H1 (cell line): ENCODE data around the gene PGAP3. TPM values are rescaled to one million over a fixed set of nuclear protein-coding genes. Genes with fewer than 3 reads are reported as not detected.

Experiments used
- CTCF ChIA-PET: fragments of 300-600 bp; sonication (Branson Sonifier 250); formaldehyde crosslinking; loops from one replicate; lab custom pipeline; 2021; ENCODE audit not compliant: partially characterized antibody; lab: Charles Lee
- POLR2A ChIA-PET: fragments of 300-600 bp; sonication (Branson Sonifier 250); formaldehyde crosslinking; loops from one replicate; lab custom pipeline; 2021; ENCODE audit warnings: inconsistent platforms; ENCODE audit not compliant: partially characterized antibody; lab: Charles Lee
- DNase-seq, 2 experiments: peaks; one replicate each; pipeline versions ENCODE4 v3.0.0 to v3.0.0-alpha.2; 2010 to 2022; ENCODE audit warnings: low spot score in 2 of 2, low read depth in 1 of 2, mixed read lengths in 1 of 2
- FAIRE-seq: peaks from 2 replicates; lab custom pipeline; 2011; peaks lifted over from hg19 to GRCh38; lab: Jason Lieb, UNC
- H2AFZ ChIP-seq: 2 replicates; pipeline ENCODE4 v1.8.1; 2012; ENCODE audit warnings: low read length, inconsistent platforms
- H2AK5ac ChIP-seq: 2 replicates; pipeline ENCODE4 v1.6.1; 2013; ENCODE audit warnings: low read depth, low read length
- H2BK120ac ChIP-seq: replicated peaks from 2 replicates; pipeline ENCODE3; 2013; ENCODE audit warnings: low read depth, low read length, inconsistent platforms
- H2BK12ac ChIP-seq: 2 replicates; pipeline ENCODE4 v1.6.1; 2013; ENCODE audit warnings: low read depth, low read length
- H2BK15ac ChIP-seq: 2 replicates; pipeline ENCODE4 v1.6.1; 2013; ENCODE audit warnings: low read length
- H2BK20ac ChIP-seq: 2 replicates; pipeline ENCODE4 v1.6.1; 2013; ENCODE audit warnings: low read length
- H2BK5ac ChIP-seq: 2 replicates; pipeline ENCODE4 v1.6.1; 2013; ENCODE audit warnings: low read depth, low read length
- H3K14ac ChIP-seq: 2 replicates; pipeline ENCODE4 v1.6.1; 2013; ENCODE audit warnings: inconsistent platforms; ENCODE audit not compliant: insufficient read length
- H3K18ac ChIP-seq: 2 replicates; pipeline ENCODE4 v1.6.1; 2013; ENCODE audit warnings: low read length; ENCODE audit errors: extremely low read depth
- H3K23ac ChIP-seq: 2 replicates; pipeline ENCODE4 v1.6.1; 2013; ENCODE audit warnings: inconsistent platforms; ENCODE audit not compliant: insufficient read length
- H3K23me2 ChIP-seq: 2 replicates; pipeline ENCODE4 v1.6.1; 2013; ENCODE audit warnings: low read depth, low read length
- H3K27ac ChIP-seq: 2 replicates; pipeline ENCODE4 v1.6.1; 2011; ENCODE audit warnings: low read depth, low read length, inconsistent platforms
- H3K27me3 ChIP-seq, 4 experiments: replicated peaks in 1 of 4; 1 replicate in 1 of 4; 2 replicates in 3 of 4; pipeline versions ENCODE4 v1.6.1 to v1.8.1; 2011 to 2013; ENCODE audit warnings: low read length in 3 of 4, mild to moderate bottlenecking in 3 of 4, inconsistent platforms in 2 of 4, mixed read lengths in 2 of 4, moderate library complexity in 1 of 4; ENCODE audit not compliant: control insufficient read depth in 3 of 4, insufficient read depth in 3 of 4; ENCODE audit errors: extremely low read depth in 1 of 4
- H3K36me3 ChIP-seq, 4 experiments: 2 replicates each; pipeline versions ENCODE4 v1.6.1 to v1.8.1; 2011 to 2013; ENCODE audit warnings: mild to moderate bottlenecking in 4 of 4, low read length in 3 of 4, moderate library complexity in 2 of 4, control low read depth in 1 of 4, inconsistent platforms in 1 of 4; ENCODE audit not compliant: insufficient read depth in 4 of 4, control insufficient read depth in 2 of 4
- H3K4ac ChIP-seq: replicated peaks from 2 replicates; pipeline ENCODE3; 2013; ENCODE audit warnings: low read length, low read depth, mixed read lengths, inconsistent platforms; ENCODE audit not compliant: insufficient read length
- H3K4me1 ChIP-seq, 4 experiments: replicated peaks in 1 of 4; 1 replicate in 1 of 4; 2 replicates in 3 of 4; pipeline versions ENCODE4 v1.6.1 to v1.8.1; 2011 to 2013; ENCODE audit warnings: low read length in 3 of 4, inconsistent platforms in 2 of 4, mixed read lengths in 1 of 4; ENCODE audit not compliant: insufficient read depth in 4 of 4, control insufficient read depth in 3 of 4
- H3K4me2 ChIP-seq, 2 experiments: 2 replicates each; pipeline versions ENCODE4 v1.6.1 to v1.8.1; 2011 to 2013; ENCODE audit warnings: low read depth in 2 of 2, low read length in 2 of 2, control low read depth in 1 of 2, inconsistent platforms in 1 of 2, mild to moderate bottlenecking in 1 of 2; ENCODE audit not compliant: insufficient read depth in 1 of 2
- H3K4me3 ChIP-seq, 4 experiments: fragments of 200-600, 300-600 bp in 1 of 4; sonication (generic), shearing (Covaris generic), sonication (Bioruptor Twin) in 1 of 4; 2 replicates each; pipeline versions ENCODE4 v1.5.1 to v1.8.1; 2011 to 2016; ENCODE audit warnings: low read length in 4 of 4, low read depth in 3 of 4, control low read depth in 2 of 4, inconsistent platforms in 2 of 4, mild to moderate bottlenecking in 2 of 4, mixed read lengths in 1 of 4, moderate library complexity in 1 of 4; ENCODE audit not compliant: insufficient read depth in 2 of 4; ENCODE audit errors: extremely low read depth in 1 of 4
- H3K56ac ChIP-seq: replicated peaks from 2 replicates; pipeline ENCODE3; 2013; ENCODE audit warnings: low read depth, mild to moderate bottlenecking, mixed read lengths, low read length, inconsistent platforms; ENCODE audit not compliant: insufficient read length
- H3K79me1 ChIP-seq: 2 replicates; pipeline ENCODE4 v1.6.1; 2013; ENCODE audit warnings: low read depth, low read length, control low read depth
- H3K79me2 ChIP-seq, 2 experiments: 2 replicates each; pipeline versions ENCODE4 v1.6.1 to v1.8.1; 2012 to 2013; ENCODE audit warnings: low read length in 2 of 2, mild to moderate bottlenecking in 2 of 2, inconsistent platforms in 1 of 2; ENCODE audit not compliant: insufficient read depth in 2 of 2, control insufficient read depth in 1 of 2
- H3K9ac ChIP-seq, 4 experiments: replicated peaks in 1 of 4; 1 replicate in 1 of 4; 2 replicates in 3 of 4; pipeline versions ENCODE4 v1.6.1 to v1.8.1; 2011 to 2013; ENCODE audit warnings: low read depth in 3 of 4, low read length in 3 of 4, control low read depth in 2 of 4, mild to moderate bottlenecking in 2 of 4, moderate library complexity in 2 of 4, inconsistent platforms in 1 of 4; ENCODE audit errors: extremely low read depth in 1 of 4
- H3K9me3 ChIP-seq, 2 experiments: 2 replicates each; pipeline versions ENCODE4 v1.6.1 to v1.8.1; 2012 to 2013; ENCODE audit warnings: mild to moderate bottlenecking in 2 of 2, moderate library complexity in 2 of 2, control low read depth in 1 of 2, inconsistent platforms in 1 of 2, low read depth in 1 of 2, low read length in 1 of 2, mixed read lengths in 1 of 2; ENCODE audit not compliant: insufficient read depth in 2 of 2
- H4K20me1 ChIP-seq, 2 experiments: replicated peaks in 1 of 2; 2 replicates each; pipeline versions ENCODE3 to v1.8.1; 2011 to 2013; ENCODE audit warnings: inconsistent platforms in 2 of 2, low read length in 2 of 2, mild to moderate bottlenecking in 1 of 2; ENCODE audit not compliant: insufficient read depth in 2 of 2, control insufficient read depth in 1 of 2
- H4K5ac ChIP-seq: 2 replicates; pipeline ENCODE4 v1.6.1; 2013; ENCODE audit warnings: low read length, low read depth, mixed read lengths, inconsistent platforms; ENCODE audit not compliant: insufficient read length
- H4K8ac ChIP-seq: 2 replicates; pipeline ENCODE4 v1.8.0; 2013; ENCODE audit warnings: mild to moderate bottlenecking, moderate library complexity, low read length, inconsistent platforms; ENCODE audit not compliant: insufficient read depth; ENCODE audit errors: extremely low read depth
- H4K91ac ChIP-seq: replicated peaks from 2 replicates; pipeline ENCODE3; 2013; ENCODE audit warnings: low read length, mixed read lengths, inconsistent platforms; ENCODE audit not compliant: insufficient read length
- BACH1 ChIP-seq: IDR thresholded peaks from 2 replicates; pipeline ENCODE4 v1.6.1; 2012; ENCODE audit warnings: low read length, improper control_type of control experiment
- CTCF ChIP-seq, 3 experiments: IDR thresholded peaks; 1 replicate in 2 of 3; 2 replicates in 1 of 3; pipeline versions ENCODE4 v1.5.1 to v1.6.1; 2011; ENCODE audit warnings: low read length in 3 of 3, mild to moderate bottlenecking in 3 of 3, inconsistent platforms in 2 of 3, low read depth in 1 of 3, moderate library complexity in 1 of 3; ENCODE audit not compliant: insufficient read depth in 1 of 3; ENCODE audit errors: control extremely low read depth in 1 of 3
- WGBS, 2 experiments: shearing (Covaris generic) in 1 of 2; methylation state at CpG; one replicate each; pipeline versions ENCODE4 v1.1.6 to v1.1.7; 2013 to 2015; ENCODE audit warnings: low lambda C conversion rate in 2 of 2, mixed read lengths in 2 of 2, inconsistent platforms in 1 of 2, low coverage in 1 of 2, missing lambda C conversion rate in 1 of 2; ENCODE audit not compliant: insufficient replicate concordance in 2 of 2, insufficient coverage in 1 of 2, insufficient read length in 1 of 2; ENCODE audit errors: extremely low coverage in 1 of 2, missing lambda C conversion rate in 1 of 2; 5-methylcytosine and 5-hydroxymethylcytosine counted together
- polyA plus RNA-seq, 7 experiments: library from polyadenylated mRNA; depleted of rRNA in 3 of 7; stranded (reverse) in 5 of 7; unstranded in 2 of 7; fragments of >200 nt in 5 of 7; fragments of 200-250 nt in 2 of 7; gene quantifications; 1 replicate in 5 of 7; 2 replicates in 1 of 7; 4 replicates in 1 of 7; pipeline versions ENCODE4 v1.2.1 to v1.2.3, GENCODE V29; 2011 to 2013; ENCODE audit warnings: missing spikeins in 2 of 7, mixed read lengths in 2 of 7
- total RNA-seq: library from RNA; stranded (reverse); fragmentation: NEBNext Ultra II Directional; extraction: Animal tissue kit (Norgen Biotek cat#: 25700); gene quantifications from 2 replicates; pipeline ENCODE4 v1.2.1, GENCODE V29; 2021

PGAP3 gene
- total and polyA plus RNA-seq, 2 of the 8 experiments (the other 6 are each of a cell fraction or from before 2014, with no cell fraction given), result 21.0 to 30.7 TPM

- Histone ChIP-seq H3K4me2 (peak overlapping the region in 1 of 2 experiments; percentile 88; a peak in 2 of 4 replicates), H3K36me3 (peaks cover 9 to 24% (median 16%) of the 10 kb centered on the region in 4 experiments), H3K23ac (no peak overlapping the region), H3K14ac (no peak overlapping the region), H3K4ac (no peak overlapping the region), H3K18ac (no peak overlapping the region; the same call in 1 of the 2 replicates), H3K56ac (no peak overlapping the region), H3K27me3 (no peaks in the 10 kb centered on the region), H3K79me1 (peaks cover 22% of the 10 kb centered on the region), H2BK5ac (peak overlapping the region; percentile 75; the same call in 1 of the 2 replicates), H2BK120ac (no peak overlapping the region), H3K79me2 (peaks cover 42 to 98% of the 10 kb centered on the region in 2 experiments), H4K5ac (no peak overlapping the region), H3K4me1 (peaks cover 12 to 43% (median 26%) of the 10 kb centered on the region in 4 experiments), H4K20me1 (peaks cover 25 to 32% of the 10 kb centered on the region in 2 experiments), H3K23me2 (peaks cover 13% of the 10 kb centered on the region), H2AK5ac (no peak overlapping the region), H4K91ac (no peak overlapping the region), H3K9ac (no peak overlapping the region), H3K9me3 (no peaks in the 10 kb centered on the region), H3K27ac (no peak overlapping the region), H2BK12ac (no peak overlapping the region), H2BK20ac (no peak overlapping the region), H2AFZ (no peak overlapping the region), H2BK15ac (0 out of 2 replicates have a peak overlapping the region, but pooled peaks have one; percentile 72), H4K8ac (no peak overlapping the region), H3K4me3 (no peak overlapping the region)
- 93% methylated on average over 5 of the region's 5 CpGs; no CpG with 5 or more reads in 1 of the 2 experiments for WGBS, 2 experiments
- TF ChIP-seq CTCF (IDR thresholded peaks at IDR 0.05; ENCODE audit: control extremely low read depth in 1 of 3, insufficient read depth in 1 of 3, low read depth in 1 of 3, low read length in 3 of 3) (peak in 1 of 3 experiments; percentile 8; a peak in 1 of 4 replicates), BACH1 (no peak)
- CTCF ChIA-PET, result interaction anchor here (0.6 to 52.4 kb wide), 7 partner anchors 24 to 70 kb away, joined by 3 to 1885 read pairs (median 5); partner anchors contain the start of genes MIEN1, PPP1R1B and STARD3
- FAIRE-seq, result no peak
- POLR2A ChIA-PET, result interaction anchor here (1.0 to 38.1 kb wide), 7 partner anchors 11 to 70 kb away, joined by 4 to 708 read pairs (median 6); partner anchors contain the start of genes MIEN1, PGAP3, PNMT and TCAP
- DNase-seq, result no peak
These were observed 16.1 kb upstream of the PGAP3 start for GRCh38 chr17:39703913-39704312.
